Measurements from ENCODE around the gene TMEM273.

DNA sequence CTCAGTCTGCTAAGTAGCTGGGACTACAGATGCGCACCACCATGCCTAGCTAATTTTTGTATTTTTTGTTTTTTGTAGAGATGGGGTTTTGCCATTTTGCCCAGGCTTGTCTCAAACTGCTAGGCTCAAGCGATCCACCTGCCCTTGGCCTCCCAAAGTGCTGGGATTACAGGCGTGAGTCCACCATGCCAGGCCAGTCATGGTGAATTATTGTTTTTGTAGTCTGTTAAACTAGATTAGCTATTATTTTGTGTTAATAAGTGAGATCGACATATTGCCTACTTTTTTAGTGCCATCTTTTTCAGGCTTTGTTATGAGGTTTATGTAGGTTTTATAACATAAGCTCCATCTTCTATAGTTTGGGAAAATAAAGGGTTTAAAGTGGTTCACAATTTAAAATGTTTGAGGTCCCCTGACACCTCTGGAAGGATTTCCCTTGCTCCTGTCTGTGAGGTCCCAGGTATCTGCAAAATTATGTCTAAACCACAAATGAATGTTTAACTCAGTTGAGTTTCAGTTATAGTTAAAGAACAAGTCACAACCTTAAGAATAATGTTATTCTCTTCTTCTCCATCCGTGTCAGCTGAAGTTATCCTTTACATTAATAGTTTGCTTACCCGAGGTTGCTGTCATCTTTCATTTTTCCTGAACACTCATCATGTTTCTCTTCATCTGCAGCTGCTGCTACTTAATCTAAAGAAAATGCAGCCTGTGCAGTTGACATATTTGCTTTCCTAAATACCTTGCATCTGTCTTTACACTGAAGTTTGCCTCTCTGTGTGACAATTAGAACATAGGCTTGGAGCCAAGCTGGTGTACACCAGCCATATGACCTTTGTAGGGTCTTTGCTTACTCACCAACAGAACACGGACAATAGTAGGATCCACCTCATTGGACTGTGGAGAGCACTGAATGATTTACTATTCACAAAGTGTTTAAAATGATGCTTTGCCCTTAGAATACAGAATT, 63.9 kb downstream of the TMEM273 start:
- TF ChIP-seq, protein P1, sequence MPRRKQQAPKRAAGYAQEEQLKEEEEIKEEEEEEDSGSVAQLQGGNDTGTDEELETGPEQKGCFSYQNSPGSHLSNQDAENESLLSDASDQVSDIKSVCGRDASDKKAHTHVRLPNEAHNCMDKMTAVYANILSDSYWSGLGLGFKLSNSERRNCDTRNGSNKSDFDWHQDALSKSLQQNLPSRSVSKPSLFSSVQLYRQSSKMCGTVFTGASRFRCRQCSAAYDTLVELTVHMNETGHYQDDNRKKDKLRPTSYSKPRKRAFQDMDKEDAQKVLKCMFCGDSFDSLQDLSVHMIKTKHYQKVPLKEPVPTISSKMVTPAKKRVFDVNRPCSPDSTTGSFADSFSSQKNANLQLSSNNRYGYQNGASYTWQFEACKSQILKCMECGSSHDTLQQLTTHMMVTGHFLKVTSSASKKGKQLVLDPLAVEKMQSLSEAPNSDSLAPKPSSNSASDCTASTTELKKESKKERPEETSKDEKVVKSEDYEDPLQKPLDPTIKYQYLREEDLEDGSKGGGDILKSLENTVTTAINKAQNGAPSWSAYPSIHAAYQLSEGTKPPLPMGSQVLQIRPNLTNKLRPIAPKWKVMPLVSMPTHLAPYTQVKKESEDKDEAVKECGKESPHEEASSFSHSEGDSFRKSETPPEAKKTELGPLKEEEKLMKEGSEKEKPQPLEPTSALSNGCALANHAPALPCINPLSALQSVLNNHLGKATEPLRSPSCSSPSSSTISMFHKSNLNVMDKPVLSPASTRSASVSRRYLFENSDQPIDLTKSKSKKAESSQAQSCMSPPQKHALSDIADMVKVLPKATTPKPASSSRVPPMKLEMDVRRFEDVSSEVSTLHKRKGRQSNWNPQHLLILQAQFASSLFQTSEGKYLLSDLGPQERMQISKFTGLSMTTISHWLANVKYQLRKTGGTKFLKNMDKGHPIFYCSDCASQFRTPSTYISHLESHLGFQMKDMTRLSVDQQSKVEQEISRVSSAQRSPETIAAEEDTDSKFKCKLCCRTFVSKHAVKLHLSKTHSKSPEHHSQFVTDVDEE (CRISPR knock-in tag; IDR thresholded peaks at IDR 0.05) = no peak
- TF ChIP-seq ISL1 (CRISPR knock-in tag; IDR thresholded peaks at IDR 0.05) (no peak), ZC3H10 (CRISPR knock-in tag; IDR thresholded peaks at IDR 0.05) (no peak), ZFP3 (CRISPR knock-in tag; IDR thresholded peaks at IDR 0.05) (no peak), GLIS3 (CRISPR knock-in tag; IDR thresholded peaks at IDR 0.05) (no peak)
- TF ChIP-seq, protein P2, sequence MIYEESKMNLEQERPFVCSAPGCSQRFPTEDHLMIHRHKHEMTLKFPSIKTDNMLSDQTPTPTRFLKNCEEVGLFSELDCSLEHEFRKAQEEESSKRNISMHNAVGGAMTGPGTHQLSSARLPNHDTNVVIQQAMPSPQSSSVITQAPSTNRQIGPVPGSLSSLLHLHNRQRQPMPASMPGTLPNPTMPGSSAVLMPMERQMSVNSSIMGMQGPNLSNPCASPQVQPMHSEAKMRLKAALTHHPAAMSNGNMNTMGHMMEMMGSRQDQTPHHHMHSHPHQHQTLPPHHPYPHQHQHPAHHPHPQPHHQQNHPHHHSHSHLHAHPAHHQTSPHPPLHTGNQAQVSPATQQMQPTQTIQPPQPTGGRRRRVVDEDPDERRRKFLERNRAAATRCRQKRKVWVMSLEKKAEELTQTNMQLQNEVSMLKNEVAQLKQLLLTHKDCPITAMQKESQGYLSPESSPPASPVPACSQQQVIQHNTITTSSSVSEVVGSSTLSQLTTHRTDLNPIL (CRISPR knock-in tag; IDR thresholded peaks at IDR 0.05; ENCODE audit: low read depth) = no peak
- TF ChIP-seq, protein P3, sequence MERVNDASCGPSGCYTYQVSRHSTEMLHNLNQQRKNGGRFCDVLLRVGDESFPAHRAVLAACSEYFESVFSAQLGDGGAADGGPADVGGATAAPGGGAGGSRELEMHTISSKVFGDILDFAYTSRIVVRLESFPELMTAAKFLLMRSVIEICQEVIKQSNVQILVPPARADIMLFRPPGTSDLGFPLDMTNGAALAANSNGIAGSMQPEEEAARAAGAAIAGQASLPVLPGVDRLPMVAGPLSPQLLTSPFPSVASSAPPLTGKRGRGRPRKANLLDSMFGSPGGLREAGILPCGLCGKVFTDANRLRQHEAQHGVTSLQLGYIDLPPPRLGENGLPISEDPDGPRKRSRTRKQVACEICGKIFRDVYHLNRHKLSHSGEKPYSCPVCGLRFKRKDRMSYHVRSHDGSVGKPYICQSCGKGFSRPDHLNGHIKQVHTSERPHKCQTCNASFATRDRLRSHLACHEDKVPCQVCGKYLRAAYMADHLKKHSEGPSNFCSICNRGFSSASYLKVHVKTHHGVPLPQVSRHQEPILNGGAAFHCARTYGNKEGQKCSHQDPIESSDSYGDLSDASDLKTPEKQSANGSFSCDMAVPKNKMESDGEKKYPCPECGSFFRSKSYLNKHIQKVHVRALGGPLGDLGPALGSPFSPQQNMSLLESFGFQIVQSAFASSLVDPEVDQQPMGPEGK (CRISPR knock-in tag; IDR thresholded peaks at IDR 0.05; ENCODE audit: borderline replicate concordance) = no peak

Data from SK-N-SH treated with all-trans-retinoic acid at 6 μM for 48 hours (cell line).